Measurements from ENCODE around the gene KCTD10.
"Not testable (repeated sequence)": the region's sequence is repeated elsewhere in the genome, so short reads cannot be mapped to it uniquely, and the experiment has no call there.

The KCTD10 gene

GRCh38 chr12:109418848-109419480 is 58.1 kb downstream of the KCTD10 start:
- no peak for DNase-seq (ENCODE audit: low read depth)

- DNase-seq (ENCODE audit: low read depth): not testable (repeated sequence)
Measured at GRCh38 chr12:109406147-109406546, 71.0 kb downstream of the KCTD10 start.

- DNase-seq (ENCODE audit: low read depth): not testable (repeated sequence)
Measured at GRCh38 chr12:109404841-109405240, 72.3 kb downstream of the KCTD10 start.

Measured in activated T-cell treated with anti-CD3 and anti-CD28 coated beads for 1 hour (primary cell).